Hematopoietic multipotent progenitor cell treated with erythropoietin and hydrocortisone succinate and interleukin-3 and kit ligand, for 17 days (in vitro differentiated cells): ENCODE results near the gene KRTAP10-4.
"Not testable (repeated sequence)": the region's sequence is repeated elsewhere in the genome, so short reads cannot be mapped to it uniquely, and the experiment has no call there.

Source experiments
- DNase-seq: peaks from one replicate; pipeline ENCODE4 v3.0.0-alpha.2; 2015; ENCODE audit warnings: low spot score

Gene KRTAP10-4

GRCh38 chr21:44557491-44558328, 15.8 kb upstream of the KRTAP10-4 start:
- no peak for DNase-seq

DNA sequence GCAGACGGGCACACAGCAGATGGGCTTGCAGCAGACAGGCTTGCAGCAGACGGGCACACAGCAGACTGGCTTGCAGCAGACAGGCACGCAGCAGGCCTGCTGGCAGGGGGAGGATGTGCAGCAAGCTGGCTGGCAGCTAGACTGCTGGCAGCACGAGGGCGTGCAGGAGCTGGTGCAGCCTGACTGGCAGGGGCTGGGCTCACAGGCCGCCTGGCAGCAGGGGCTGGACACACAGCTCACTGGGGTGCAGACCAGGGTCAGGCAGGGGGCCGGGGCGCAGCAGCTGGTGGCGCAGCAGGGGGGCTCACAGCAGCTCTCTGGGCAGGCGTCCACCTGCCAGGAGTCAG, 15.2 kb upstream of the KRTAP10-4 start:
- not testable (repeated sequence) for DNase-seq

- no peak for DNase-seq
Observed at GRCh38 chr21:44558695-44559094, 14.8 kb upstream of the KRTAP10-4 start, which contains the start of gene KRTAP10-3. Gene KRTAP10-3, minus strand, starts transcription at chr21:44558795. Its CDS starts 80 bp downstream, at chr21:44558715.

GRCh38 chr21:44564099-44564498, 9.4 kb upstream of the KRTAP10-4 start:
- no peak for DNase-seq

GRCh38 chr21:44564886-44565598, 8.5 kb upstream of the KRTAP10-4 start:
- no peak for DNase-seq

DNA sequence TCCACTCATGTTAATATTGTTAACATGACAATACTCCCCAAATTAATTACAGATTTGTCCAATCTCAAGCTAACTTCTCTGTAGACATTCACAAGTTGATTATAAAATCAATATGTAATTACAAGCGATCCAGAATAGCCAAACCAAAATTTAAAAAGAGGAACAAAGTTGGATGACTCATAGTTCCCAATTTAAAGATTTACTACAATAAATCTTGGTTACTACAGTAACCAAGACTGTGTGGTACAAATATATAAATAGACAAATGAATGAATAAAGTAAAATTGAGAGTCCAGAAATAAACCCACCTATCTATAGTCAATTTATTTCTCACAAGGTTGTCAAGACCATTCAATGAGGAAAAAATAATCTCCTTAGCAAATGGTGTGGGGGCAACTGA, 7.1 kb upstream of the KRTAP10-4 start:
- no peak for DNase-seq

DNA sequence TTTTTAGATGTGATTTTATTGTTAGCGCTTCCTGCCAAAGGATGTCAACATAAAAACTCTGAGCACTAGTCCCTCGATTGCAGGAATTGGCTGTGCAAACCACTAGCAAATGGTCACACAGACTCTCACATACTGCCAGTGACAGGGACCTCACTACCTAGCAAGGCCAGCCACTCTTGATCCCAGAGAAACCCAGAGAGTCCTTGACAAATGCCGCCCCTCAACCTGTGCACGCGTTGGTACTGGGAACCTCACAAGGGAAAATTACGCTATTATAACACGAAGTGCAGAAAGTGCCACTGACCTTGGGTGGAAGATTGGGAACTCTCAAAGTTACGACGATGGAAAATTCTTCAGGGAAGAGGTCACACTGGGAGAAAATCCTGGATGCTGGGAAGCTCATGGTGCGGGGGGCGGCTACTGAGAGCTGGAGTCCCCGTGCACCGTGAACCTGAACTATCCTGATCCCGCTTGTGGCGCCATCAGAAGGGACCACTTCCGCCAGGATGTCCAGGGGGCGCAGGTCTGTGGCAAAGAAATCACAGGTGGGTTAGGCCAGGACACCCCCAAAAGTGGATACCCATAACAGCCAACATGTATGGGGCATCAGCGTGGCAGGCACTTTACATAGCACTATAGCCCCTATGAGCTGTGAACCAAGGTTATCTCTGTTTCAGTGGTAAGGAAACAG, 5.9 kb upstream of the KRTAP10-4 start:
- no peak for DNase-seq

DNA sequence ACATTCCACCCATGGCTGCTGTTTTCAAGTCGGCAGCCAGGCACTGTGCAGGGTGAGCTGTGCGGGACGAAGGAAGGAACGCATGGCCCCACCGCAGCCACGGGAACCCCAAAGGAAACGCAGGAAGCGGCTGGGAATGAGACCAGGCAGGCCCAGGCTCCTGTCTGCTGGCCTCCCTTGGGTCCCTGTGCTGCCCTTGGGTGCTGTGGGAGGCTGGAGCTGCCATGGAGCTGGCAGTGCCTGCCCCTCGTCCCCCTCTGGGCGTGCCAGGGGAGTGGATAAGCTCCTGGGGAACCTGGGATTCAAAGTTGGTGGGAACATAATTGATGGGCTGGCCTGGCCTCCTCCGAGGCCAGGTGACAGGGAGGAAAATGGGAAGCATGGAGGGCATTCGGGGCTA, 5.3 kb upstream of the KRTAP10-4 start:
- no peak for DNase-seq

DNA sequence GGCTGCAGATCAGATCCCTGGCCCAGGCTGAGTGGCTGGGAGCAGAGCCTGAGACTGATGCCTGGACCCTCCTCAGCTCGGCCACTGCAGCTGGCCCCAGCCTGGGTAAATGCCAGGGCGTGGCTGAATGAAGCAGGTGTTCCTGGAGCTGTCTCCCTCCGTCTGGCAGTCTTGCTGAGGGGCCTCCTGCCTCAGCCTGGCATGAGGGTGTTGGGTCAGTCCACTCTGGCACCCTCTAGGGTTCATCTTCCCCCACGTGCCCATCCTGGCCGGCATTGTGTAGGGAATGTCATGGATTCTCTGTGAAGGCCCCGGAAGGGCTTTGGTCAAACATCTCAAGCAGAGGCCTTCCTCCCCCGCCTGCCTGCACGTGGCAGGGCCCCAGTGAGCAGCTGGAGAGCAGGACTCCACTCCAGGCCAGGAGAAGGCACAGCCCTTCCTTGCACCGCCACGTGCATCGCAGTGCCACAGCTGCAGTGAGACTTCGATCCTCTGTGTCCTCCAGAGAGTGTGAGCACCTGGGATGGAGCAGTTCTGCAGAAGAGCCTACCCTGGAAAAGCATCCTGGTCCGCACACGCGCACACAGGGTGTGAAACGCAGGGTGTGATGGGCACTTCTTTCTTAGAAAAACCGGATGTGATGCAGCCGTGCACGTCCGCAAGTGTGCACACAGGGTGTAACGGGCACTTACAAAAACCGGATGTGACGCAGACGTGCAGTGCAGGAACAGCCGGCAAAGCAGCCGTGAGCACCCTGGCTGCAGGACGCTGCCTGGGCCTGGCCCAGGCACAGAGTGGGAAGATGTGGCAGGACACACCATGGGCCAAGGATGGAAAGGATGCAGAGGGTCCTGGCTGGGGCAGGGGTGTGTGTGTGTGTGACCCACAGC, 4.6 kb upstream of the KRTAP10-4 start:
- DNase-seq = no peak

DNA sequence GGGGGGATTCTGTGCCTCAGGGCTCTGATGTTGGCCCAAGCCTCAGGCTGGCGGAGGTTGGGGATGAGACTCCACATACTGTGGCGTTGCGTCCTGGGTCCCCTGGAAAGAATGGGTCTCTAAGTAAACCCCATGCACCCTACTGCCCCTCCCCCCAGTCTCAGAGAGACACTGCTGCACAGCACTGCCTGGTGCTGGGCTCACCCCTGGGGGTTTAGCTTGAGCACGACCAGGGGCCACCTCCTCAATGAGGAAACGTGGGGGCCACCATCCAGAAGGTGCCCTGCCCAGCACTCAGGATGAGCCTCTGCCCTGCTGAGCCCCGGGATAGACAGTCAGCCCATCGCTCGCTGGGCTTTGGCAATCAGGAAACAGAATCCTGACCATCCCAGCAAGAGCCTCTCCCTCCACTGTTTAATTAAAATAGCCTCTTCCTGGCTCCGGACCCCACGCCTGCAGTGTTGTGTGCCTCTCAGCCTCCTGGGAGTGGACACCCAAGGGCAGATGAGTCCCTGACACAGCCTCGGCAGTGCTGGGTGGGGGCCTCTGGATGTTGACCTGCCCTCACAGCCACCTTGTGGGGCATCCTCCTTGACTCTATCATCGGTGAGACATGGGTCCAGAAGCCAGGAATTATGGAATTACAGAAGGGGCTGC, 3.5 kb upstream of the KRTAP10-4 start:
- no peak for DNase-seq

- DNase-seq = no peak
Observed at GRCh38 chr21:44571296-44571695, 2.2 kb upstream of the KRTAP10-4 start.

DNA sequence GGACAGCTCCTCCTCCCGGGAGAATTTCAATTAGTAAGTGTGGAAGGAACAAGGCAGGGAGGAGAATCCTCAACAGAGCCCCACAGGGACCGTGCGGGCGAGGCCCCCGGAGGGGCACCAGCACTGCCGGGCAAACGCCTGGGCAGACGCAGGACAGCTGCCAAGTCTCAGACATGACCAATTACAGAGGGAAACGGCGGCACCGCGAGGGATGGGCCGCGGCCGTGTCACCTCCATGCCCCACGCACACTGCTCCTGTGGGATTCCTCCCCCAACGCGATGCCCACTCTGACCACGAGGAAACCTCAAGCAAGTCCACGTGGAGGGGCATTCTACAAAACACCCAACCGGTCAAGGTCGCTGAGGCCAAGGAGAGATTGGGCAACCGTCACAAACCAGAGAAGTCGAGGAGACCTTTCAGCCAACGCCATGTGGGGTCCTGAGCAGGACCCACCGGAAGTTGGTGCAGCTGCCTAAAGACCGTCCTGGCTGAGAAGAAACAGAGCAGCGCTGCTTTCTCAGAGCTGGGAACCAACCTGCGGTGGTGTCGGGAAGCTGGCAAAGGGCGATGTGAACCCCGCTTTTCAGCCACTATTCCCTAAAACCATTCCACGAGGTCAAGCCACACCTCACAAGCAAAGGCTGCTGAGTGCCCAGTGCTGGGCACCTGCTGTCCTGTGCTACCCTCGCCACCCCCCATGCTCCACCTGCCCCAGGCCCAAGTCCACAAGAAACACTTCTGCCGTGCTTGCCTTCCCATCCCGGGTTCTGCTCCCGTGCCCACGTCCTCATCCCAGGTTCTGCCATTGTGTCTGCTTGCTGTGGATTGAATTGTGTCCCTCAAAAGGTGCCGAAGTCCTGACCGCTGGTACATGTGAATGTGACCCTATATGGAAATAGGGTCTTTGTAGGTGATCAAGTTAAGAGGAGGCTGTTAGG, 1.4 kb upstream of the KRTAP10-4 start:
- no peak for DNase-seq

DNA sequence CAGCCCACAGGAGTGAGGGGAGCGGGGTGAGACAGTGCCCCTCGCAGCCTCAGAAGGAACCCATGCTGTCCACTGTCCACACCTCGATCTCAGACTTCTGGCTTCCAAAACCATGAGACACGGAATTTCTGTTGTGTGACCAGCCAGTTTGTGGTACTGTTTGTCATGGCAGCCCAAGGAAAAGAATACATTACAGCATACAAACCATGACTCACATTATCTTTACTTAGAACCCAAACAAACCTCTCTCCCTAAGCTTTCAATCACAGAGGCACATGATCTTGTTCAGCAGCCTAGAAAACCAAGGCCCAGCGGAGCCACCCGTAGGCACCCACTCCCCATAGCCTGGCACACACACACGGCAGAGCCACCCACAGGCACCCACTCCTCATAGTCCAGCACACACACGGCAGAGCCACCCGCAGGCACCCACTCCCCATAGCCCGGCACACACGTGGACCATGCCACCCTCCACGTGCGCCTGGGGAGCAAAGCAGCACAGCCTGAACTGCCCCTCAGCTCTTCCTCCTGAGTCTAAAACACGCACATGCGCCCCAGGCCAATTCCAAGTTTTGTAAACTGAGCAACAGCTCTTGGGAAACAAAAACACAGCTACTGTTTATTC, 458 bp upstream of the KRTAP10-4 start:
- DNase-seq = no peak

DNA sequence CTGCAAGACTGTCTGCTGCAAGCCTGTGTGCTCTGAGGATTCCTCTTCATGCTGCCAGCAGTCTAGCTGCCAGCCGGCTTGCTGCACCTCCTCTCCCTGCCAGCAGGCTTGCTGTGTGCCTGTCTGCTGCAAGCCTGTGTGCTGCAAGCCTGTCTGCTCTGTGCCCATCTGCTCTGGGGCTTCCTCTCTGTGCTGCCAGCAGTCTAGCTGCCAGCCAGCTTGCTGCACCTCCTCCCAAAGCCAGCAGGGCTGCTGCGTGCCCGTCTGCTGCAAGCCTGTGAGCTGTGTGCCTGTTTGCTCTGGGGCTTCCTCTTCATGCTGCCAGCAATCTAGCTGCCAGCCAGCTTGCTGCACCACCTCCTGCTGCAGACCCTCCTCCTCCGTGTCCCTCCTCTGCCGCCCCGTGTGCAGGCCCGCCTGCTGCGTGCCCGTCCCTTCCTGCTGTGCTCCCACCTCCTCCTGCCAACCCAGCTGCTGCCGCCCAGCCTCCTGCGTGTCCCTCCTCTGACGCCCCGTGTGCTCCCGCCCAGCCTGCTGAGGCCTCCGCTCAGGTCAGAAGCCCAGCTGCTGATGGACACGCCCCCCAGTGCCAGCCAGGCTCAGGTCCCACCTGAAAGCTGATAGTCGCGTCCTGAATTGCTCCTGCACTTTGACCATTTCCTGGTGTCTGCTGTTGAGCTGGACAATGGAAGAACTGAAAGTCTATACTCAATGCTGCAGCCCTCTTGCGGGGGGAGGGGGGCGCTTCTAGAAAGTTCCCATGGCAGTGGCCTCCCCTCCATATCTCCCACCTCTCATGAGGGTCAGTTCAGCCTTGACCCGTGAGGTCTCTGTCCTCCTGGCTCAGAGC, 1.2 kb downstream of the KRTAP10-4 start:
- no peak for DNase-seq

DNA sequence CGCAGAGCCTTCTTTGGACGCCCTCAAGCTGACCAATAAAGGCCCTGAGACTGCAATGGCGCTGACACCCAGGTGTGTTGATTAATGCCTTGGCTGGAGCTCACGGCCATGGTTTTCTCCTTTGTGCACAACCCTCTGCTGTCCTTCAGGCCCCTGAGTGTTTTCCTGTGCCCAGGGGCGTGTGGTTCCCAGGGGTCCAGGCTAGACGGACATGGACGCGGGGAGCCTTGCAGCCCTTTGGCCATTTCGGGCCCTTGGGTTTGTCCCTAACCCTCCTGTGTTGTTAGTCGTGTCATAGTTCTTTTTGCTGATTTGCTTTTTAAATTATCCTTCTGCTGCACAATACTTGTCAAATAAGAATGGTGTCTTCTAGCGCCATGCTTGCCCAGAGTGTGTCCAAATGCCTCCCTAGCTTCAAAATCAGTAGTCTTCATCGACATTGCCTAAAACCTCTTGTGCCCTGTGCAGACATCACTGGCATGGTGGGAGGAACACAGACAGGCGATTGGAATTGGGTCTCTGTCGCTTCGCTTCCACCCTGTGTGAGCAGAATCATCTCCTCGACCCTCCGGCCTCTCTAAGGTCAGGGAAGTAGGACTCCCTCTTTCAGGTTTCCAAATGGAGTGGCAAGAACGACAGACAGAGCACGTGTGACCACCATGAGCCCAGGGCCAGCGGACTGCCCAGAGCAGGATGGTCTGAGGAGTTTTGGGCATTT, 1.9 kb downstream of the KRTAP10-4 start:
- DNase-seq = no peak

- DNase-seq = no peak
Observed at GRCh38 chr21:44576025-44576420, 2.5 kb downstream of the KRTAP10-4 start.

DNA sequence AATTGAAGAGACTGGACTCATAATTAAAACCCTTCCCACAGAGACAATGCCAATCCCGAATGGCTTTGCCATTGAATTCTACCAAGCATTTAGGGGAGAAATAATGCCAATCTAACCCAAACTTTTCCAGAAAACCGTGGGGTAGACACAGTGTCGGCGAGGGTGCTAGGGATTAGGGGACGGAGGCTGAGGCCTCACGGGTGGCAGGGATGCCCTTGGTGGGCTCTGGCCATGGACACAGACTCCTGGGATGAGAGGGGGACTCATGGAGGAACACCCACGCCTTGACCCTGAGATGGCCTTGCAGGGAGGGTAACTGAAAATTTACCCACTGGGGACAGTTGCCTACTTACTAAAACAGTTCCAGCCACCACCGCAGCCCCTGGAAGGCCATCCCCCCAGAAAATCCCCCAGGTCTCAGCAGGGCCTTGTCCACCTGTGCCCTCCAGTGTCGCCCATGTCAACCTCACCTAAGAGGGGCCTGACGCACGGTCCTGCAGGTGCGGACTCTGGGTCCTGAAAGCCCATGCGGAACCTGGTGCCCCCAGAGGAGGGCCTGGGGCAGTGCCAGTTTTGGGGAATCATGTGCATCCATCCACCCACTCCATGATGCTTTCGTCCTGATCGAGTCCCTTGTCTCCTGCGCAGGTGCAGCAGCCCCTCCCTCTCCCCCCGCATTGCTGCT, 5.0 kb downstream of the KRTAP10-4 start:
- no peak for DNase-seq
